ENCODE results near the gene HMX3. TPM values are rescaled to one million over a fixed set of nuclear protein-coding genes. Genes with fewer than 3 reads are reported as not detected.
"Not testable (repeated sequence)": the region's sequence is repeated elsewhere in the genome, so short reads cannot be mapped to it uniquely, and the experiment has no call there.

Gene HMX3
- total RNA-seq, 2 donors from 2014 or later: 0.21 TPM; not detected in 1

DNA sequence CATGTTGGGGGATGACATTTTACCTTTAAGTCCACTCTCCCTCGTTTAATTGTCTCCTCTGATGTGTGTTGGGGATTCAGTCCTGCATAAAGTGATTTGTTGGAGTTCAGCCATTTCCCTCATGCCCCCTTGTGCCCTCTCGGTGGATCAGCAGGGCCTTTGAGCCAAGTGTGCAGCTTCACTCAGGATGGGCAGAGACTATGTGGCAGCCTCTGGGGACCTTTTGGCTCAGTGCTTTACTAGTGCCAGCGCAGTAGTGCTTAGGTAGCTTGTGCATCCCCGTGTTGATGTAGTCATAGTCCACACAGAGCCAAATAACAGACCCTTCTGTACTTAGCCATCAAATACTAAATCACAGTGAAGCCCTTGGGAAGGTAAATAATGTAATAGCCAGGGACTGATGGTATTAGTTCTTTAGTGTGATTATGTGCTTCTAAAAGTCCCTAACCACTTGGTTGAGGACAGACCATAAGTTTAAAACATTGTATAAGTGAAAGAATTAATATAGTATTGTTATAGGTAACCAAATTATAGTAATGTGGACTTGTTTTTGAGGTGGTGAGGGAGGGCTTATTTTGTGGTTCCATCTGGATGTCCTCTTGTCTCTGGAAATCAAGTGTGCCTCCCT is 29.8 kb downstream of the HMX3 start:
- Mint-ChIP-seq H3K9me3 (no peaks in the 10 kb centered on the region), H3K4me3 (no peak overlapping the region), H3K27ac (no peak overlapping the region), H3K27me3 (no peaks in the 10 kb centered on the region), H3K4me1 (peaks cover 16% of the 10 kb centered on the region), H3K36me3 (ENCODE audit: low read depth) (peaks cover 100% of the 10 kb centered on the region)
- no peak for ATAC-seq (replicated peaks)

DNA sequence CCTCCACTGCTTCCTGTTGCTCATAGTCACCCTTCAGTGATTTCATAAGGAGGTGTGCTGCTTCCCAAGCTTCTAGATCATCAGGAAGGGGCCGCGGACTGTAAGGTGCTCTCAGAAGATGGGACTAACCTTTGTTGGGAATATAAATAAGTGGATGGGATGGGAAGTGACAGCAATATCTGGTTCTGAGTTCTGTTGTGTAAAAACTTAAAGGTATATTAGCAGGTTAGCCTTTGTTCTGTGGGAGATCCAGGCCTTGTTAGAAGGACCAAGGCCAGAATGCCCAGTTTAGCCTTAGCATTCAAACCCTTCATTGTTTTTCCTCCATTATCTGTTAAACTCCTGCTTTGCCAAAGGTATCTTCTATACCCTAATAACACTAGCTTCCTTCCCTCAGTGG is 30.8 kb downstream of the HMX3 start:
- no peak overlapping the region for H3K27ac Mint-ChIP-seq
- peaks cover 11% of the 10 kb centered on the region for H3K4me1 Mint-ChIP-seq
- H3K36me3 Mint-ChIP-seq (ENCODE audit: low read depth): peaks cover 100% of the 10 kb centered on the region
- no peaks in the 10 kb centered on the region for H3K27me3 Mint-ChIP-seq
- no peak overlapping the region for H3K4me3 Mint-ChIP-seq
- H3K9me3 Mint-ChIP-seq: no peaks in the 10 kb centered on the region
- ATAC-seq (replicated peaks): no peak

DNA sequence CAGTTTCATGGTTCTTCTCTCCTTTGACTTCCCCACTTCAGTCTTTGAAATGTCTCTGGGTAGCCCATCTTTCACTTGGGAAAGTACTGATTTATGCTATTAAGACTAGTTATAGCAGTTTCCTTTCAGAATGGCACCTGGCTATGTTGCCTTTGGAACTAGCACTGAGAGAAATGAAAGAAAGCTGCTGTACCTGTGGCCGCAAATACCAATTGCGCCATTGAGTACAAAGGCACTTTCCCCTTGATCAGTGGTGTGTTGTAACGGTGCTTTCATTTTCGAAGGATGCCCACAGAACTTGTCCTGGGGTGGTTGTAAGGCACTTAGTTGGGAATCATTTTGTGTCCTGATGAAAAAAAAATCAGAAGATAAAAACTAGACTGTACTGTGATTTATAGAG is 35.2 kb downstream of the HMX3 start:
- H3K9me3 Mint-ChIP-seq: peaks cover 4% of the 10 kb centered on the region
- no peak for ATAC-seq (replicated peaks)
- peaks cover 24% of the 10 kb centered on the region for H3K4me1 Mint-ChIP-seq
- H3K4me3 Mint-ChIP-seq: no peak overlapping the region
- H3K27ac Mint-ChIP-seq: no peak overlapping the region
- no peaks in the 10 kb centered on the region for H3K27me3 Mint-ChIP-seq
- peaks cover 96% of the 10 kb centered on the region for H3K36me3 Mint-ChIP-seq (ENCODE audit: low read depth)

DNA sequence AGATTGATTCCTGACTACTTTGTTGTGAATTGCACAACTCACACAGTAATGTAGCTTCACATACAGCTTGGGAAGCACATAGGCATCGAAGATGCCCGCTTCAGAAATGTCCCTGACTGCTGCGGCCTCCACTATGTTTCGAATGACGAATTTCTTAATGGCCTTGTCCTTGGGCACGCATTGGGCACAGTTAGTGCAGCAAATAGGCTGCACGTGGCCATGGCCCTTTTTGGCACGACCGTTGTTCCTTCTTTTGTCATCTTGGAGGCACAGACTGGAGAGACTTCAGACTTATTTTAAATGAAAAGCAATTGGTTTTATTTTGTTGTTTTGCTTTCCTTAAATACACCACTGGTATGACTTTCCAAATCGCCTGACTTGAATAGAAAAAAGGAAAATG is 35.8 kb downstream of the HMX3 start:
- Mint-ChIP-seq H3K36me3 (ENCODE audit: low read depth) (peaks cover 96% of the 10 kb centered on the region), H3K4me1 (peaks cover 29% of the 10 kb centered on the region)
- not testable (repeated sequence) for H3K27ac Mint-ChIP-seq; ATAC-seq (replicated peaks); H3K27me3 Mint-ChIP-seq; H3K4me3 Mint-ChIP-seq; H3K9me3 Mint-ChIP-seq

DNA sequence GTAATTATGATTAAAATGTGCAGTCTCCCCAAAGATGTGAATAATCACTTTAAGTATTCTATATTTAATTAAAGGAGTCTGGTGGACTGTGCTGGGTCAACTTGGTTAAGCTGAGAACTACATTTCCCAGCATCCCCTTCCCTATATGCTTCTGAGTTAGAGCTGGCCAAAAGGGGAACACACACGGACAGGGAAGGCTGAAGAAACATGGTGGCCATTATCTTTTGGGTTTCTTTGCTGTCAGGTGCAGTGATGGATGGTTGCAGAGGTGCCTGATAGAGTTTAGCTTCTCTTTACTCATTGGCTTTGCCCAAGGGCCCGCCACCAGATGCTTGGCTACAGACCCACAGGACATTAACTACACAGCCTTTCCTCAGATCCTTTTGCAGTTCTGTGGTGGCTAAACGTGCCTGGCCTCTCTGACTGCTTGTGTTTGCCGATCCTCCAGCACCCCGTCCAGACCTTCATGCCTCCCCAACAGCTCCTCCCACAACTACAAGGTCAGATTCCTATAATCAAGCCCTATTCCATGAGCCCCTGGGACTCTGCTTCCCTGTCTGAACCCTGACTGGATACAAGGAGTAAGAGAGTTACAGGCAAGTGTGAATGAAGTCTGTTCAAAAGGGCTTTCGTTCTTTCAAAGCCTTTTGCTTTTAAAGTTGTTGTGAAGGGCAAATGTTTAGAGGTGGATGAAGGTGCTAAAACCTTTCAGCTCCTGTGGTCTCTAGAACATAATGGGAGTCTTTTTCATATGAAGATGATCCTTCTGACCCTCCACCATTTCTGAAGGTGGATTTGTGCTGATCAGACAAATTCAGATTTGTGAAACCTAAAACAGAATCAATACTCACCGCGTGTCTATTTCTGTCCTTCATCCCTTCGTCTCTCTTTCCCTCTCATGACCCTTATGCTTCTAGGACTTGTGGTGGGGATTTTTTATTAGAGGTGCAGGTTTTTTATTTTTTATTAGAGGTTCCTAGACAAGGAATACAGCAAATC is 39.9 kb downstream of the HMX3 start:
- Mint-ChIP-seq H3K9me3 (peaks cover 4% of the 10 kb centered on the region), H3K27me3 (no peaks in the 10 kb centered on the region), H3K27ac (no peak overlapping the region), H3K4me3 (no peak overlapping the region), H3K4me1 (peaks cover 23% of the 10 kb centered on the region), H3K36me3 (ENCODE audit: low read depth) (peaks cover 85% of the 10 kb centered on the region)
- ATAC-seq (replicated peaks): no peak

DNA sequence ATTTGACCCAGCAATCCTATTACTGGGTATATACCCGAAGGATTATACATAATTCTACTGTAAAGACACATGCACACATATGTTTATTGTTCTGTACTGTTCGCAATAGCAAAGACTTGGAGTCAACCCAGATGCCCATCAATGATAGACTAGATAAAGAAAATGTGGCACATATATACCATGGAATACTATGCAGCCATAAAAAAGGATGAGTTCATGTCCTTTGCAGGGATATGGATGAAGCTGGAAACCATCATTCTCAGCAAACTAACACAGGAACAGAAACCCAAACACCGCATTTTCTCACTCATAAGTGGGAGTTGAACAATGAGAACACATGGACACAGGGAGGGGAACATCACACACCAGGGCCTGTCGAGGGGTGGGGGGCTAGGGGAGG is 42.6 kb downstream of the HMX3 start:
- not testable (repeated sequence) for H3K9me3 Mint-ChIP-seq; H3K4me3 Mint-ChIP-seq; H3K27me3 Mint-ChIP-seq; H3K27ac Mint-ChIP-seq; ATAC-seq (replicated peaks)
- peaks cover 68% of the 10 kb centered on the region for H3K36me3 Mint-ChIP-seq (ENCODE audit: low read depth)
- peaks cover 19% of the 10 kb centered on the region for H3K4me1 Mint-ChIP-seq

DNA sequence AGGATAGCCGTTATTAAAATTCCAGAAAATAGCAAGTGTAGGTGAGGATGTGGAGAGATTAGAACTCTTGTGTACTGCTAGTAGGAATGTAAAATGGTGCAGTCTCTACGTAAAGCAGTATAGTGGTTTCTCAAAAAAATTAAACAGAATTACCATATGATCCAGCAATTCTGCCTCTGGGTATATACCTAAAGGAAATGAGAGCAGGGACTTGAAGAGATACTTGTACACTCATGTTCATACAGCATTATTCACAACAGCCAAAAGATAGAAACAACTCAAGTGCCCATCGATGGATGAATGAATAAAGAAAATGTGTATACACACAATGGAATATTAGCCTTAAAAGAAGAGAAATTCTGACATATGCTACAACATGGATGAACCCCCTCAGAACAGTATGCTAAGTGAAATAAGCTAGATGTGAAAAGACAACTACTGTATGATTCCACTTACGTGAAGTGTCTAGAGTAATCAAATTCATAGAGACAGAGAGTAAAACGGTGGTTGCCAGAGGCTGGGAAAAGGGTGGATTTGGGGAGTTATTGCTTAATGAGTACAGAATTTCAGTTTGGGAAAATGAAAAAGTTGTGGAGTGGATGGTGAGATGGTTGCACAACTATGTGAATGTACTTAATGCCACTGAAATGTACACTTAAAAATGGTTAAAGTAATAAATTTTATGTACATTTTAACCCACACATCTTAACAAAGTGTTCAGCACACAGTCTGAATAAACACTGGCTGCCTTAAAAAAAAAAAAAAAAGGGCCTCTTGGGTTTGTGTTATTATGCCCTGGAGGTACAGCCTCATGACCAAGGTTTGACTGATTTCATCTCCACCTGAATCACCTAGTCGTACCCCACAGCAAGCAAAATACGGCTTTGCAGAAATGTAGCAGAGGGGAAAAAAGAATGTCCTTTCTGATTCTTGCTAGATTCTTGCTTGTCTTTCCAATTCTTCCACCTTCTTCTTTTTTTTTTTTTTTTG is 44.6 kb downstream of the HMX3 start:
- Mint-ChIP-seq H3K4me1 (peaks cover 5% of the 10 kb centered on the region), H3K27me3 (no peaks in the 10 kb centered on the region), H3K36me3 (ENCODE audit: low read depth) (peaks cover 70% of the 10 kb centered on the region), H3K9me3 (peaks cover 11% of the 10 kb centered on the region), H3K27ac (no peak overlapping the region), H3K4me3 (no peak overlapping the region)
- no peak for ATAC-seq (replicated peaks)

DNA sequence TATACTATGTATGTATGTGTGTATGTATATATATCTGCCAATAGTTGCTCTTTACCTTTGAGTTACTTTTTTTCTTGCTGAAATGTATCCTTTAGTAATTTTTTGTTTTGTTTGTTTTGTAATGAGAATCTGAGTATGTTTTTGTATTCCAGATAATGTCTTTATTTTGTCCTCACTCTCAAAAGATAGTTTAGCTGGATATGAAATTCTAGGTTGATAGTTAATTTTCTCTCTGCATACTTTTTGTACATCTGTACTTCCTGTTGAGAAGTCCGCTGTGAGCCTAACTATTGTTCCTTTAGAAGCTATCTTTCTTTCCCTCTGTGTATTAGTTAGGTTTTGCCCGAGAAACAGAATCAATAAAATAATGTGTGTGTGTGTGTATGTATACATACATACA is 48.0 kb downstream of the HMX3 start:
- H3K9me3 Mint-ChIP-seq: peaks cover 11% of the 10 kb centered on the region
- no peaks in the 10 kb centered on the region for H3K27me3 Mint-ChIP-seq
- H3K4me1 Mint-ChIP-seq: peaks cover 6% of the 10 kb centered on the region
- no peak overlapping the region for H3K4me3 Mint-ChIP-seq
- H3K27ac Mint-ChIP-seq: no peak overlapping the region
- peaks cover 70% of the 10 kb centered on the region for H3K36me3 Mint-ChIP-seq (ENCODE audit: low read depth)
- ATAC-seq (replicated peaks): no peak

DNA sequence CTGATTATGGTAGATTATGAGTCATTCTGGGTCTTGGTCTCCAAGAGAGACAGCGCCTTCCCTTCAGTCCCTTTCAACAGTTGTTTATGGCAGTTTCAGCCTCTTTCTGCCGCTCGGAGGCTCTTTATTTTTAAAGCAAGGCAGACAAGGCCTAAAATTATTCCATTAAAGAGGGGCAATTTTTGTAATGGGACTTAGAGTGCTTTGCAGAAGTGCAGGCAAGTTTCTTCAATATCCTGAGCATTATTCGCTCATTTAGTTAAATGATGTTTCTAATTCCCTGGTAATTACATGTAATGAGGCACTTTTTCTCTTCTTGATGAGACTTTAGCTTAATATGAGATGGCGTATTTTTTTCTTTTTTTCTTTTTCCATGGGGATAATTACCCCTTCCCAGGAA is 52.0 kb downstream of the HMX3 start:
- no peak for ATAC-seq (replicated peaks)
- Mint-ChIP-seq H3K27me3 (no peaks in the 10 kb centered on the region), H3K4me3 (no peak overlapping the region), H3K36me3 (ENCODE audit: low read depth) (peaks cover 95% of the 10 kb centered on the region), H3K4me1 (peaks cover 6% of the 10 kb centered on the region), H3K9me3 (peaks cover 11% of the 10 kb centered on the region), H3K27ac (no peak overlapping the region)

Other genes with a start within 250 kb of the HMX3 start
- gene FAM24A, start 225.4 kb upstream of the HMX3 start, total RNA-seq: not detected
- gene C10orf88, start 181.7 kb upstream of the HMX3 start, total RNA-seq: 10 to 100 TPM; 12.2 to 13.3 TPM
- 1 to 10 TPM; 2.8 to 5.0 TPM for gene PSTK, start 155.6 kb upstream of the HMX3 start, total RNA-seq
- 10 to 100 TPM; 15.0 to 18.4 TPM for gene IKZF5, start 127.2 kb upstream of the HMX3 start, total RNA-seq
- 10 to 100 TPM; 25.1 to 30.6 TPM for gene ACADSB, start 127.0 kb upstream of the HMX3 start, total RNA-seq
- gene HMX2, start 12.2 kb downstream of the HMX3 start, total RNA-seq: under 1 TPM in 1 of 2 donors, not detected in 1; 0.19 TPM
- gene BUB3, start 18.4 kb downstream of the HMX3 start, total RNA-seq: 100 to 1,000 TPM; 311 to 324 TPM

All from activated T-helper 17 cell treated with anti-CD3 and anti-CD28 coated beads, Interleukin-2, amount 50 U/mL, for 72 hours (primary cell).